HEK293 (cell line): Measurements from ENCODE around the gene PAEP.

Experiments used
- REST ChIP-seq: fragments of 450-650 bp; formaldehyde crosslinking; IDR thresholded peaks from 2 replicates; pipeline ENCODE4 v1.5.1; 2016; ENCODE audit warnings: missing biosample characterization, missing genetic modification characterization
- SP2 ChIP-seq: fragments of 450-650 bp; formaldehyde crosslinking; IDR thresholded peaks from 2 replicates; pipeline ENCODE4 v1.5.1; 2016; ENCODE audit warnings: missing biosample characterization, missing genetic modification characterization
- ZNF10 ChIP-seq: fragments of 450-650 bp; formaldehyde crosslinking; IDR thresholded peaks from 2 replicates; pipeline ENCODE4 v1.5.1; 2017; ENCODE audit warnings: missing biosample characterization, missing genetic modification characterization
- ZNF175 ChIP-seq: fragments of 450-650 bp; formaldehyde crosslinking; IDR thresholded peaks from 2 replicates; pipeline ENCODE4 v1.5.1; 2016; ENCODE audit warnings: missing biosample characterization, missing genetic modification characterization
- ZNF19 ChIP-seq: fragments of 450-650 bp; formaldehyde crosslinking; IDR thresholded peaks from 2 replicates; pipeline ENCODE4; 2016; ENCODE audit warnings: missing biosample characterization, missing genetic modification characterization, low read depth
- ZNF335 ChIP-seq: fragments of 450-650 bp; formaldehyde crosslinking; conservative IDR thresholded peaks from 2 replicates; pipeline ENCODE4 v1.5.1; 2016; ENCODE audit warnings: missing biosample characterization, missing genetic modification characterization
- ZNF596 ChIP-seq: fragments of 450-650 bp; IDR thresholded peaks from 2 replicates; pipeline ENCODE4 v1.5.0; 2018; ENCODE audit warnings: missing biosample characterization, mild to moderate bottlenecking, missing genetic modification characterization, moderate library complexity
- TF ChIP-seq, protein P1 (sequence below): fragments of 450-650 bp; formaldehyde crosslinking; IDR thresholded peaks from 2 replicates; pipeline ENCODE4 v1.5.1; 2016; ENCODE audit warnings: missing biosample characterization, missing genetic modification characterization

- TF ChIP-seq, protein P1, sequence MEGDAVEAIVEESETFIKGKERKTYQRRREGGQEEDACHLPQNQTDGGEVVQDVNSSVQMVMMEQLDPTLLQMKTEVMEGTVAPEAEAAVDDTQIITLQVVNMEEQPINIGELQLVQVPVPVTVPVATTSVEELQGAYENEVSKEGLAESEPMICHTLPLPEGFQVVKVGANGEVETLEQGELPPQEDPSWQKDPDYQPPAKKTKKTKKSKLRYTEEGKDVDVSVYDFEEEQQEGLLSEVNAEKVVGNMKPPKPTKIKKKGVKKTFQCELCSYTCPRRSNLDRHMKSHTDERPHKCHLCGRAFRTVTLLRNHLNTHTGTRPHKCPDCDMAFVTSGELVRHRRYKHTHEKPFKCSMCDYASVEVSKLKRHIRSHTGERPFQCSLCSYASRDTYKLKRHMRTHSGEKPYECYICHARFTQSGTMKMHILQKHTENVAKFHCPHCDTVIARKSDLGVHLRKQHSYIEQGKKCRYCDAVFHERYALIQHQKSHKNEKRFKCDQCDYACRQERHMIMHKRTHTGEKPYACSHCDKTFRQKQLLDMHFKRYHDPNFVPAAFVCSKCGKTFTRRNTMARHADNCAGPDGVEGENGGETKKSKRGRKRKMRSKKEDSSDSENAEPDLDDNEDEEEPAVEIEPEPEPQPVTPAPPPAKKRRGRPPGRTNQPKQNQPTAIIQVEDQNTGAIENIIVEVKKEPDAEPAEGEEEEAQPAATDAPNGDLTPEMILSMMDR (tag by site-specific recombination): no peak
- TF ChIP-seq SP2 (tag by site-specific recombination) (no peak), ZNF175 (tag by site-specific recombination) (no peak), ZNF19 (no peak), ZNF10 (tag by site-specific recombination) (no peak), ZNF335 (tag by site-specific recombination) (no peak), ZNF596 (no peak), REST (tag by site-specific recombination) (no peak)
Observed at GRCh38 chr9:135568026-135568425, 6.5 kb downstream of the PAEP start.
